Measurements from ENCODE around the gene TEAD4.
"Not testable (repeated sequence)": the region's sequence is repeated elsewhere in the genome, so short reads cannot be mapped to it uniquely, and the experiment has no call there.

The TEAD4 gene

DNA sequence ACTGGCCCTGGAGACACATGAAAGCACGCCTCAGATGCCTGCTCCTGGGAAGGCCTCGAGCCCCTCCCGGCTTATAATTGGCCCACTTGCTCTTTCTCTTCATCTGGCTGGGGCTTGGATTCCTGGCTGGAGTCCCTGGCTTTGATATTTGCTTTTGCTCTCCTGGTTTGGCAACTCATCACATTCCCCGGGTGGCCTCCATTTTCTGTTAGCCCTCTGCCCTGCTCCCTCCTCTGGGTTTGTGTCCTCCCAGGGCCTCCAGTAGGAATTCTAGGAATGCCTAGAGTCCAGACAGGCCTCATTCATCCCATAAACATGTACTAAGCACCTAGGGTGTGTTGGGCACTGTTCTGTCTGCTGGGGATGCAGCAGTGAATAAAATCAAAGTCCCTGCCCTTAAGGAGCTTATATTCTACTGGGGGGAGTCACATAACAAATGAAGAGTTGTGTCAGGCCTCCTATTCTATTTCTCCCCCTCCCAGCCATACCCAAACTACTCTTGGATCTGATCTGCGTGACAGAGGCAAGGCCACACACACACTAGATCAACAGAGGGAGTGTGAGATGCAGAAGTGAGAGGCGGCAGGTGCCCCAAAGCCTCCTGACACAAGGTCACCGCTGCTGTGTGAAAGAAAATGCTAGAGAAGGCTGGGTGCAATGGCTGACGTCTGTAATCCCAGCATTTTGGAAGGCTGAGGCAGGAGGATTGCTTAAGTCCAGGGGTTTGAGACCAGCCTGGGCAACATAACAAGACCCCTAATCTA is 96.7 kb downstream of the TEAD4 start:
- H3K4me1 ChIP-seq (ENCODE audit: insufficient read depth, low read length), result no peaks in the 10 kb centered on the region
- no peaks in the 10 kb centered on the region for H3K27me3 ChIP-seq (ENCODE audit: insufficient read depth, low read length)
- H3K27ac ChIP-seq (ENCODE audit: low read length), result no peak overlapping the region
- H3K36me3 ChIP-seq (ENCODE audit: insufficient read depth, low read depth, low read length), result no peaks in the 10 kb centered on the region
- H3K4me3 ChIP-seq (ENCODE audit: low read length), result no peak overlapping the region
- no peak overlapping the region for H3K9ac ChIP-seq (ENCODE audit: low read depth, low read length)
- no peaks in the 10 kb centered on the region for H3K9me3 ChIP-seq (ENCODE audit: insufficient read depth, low read depth, low read length)

DNA sequence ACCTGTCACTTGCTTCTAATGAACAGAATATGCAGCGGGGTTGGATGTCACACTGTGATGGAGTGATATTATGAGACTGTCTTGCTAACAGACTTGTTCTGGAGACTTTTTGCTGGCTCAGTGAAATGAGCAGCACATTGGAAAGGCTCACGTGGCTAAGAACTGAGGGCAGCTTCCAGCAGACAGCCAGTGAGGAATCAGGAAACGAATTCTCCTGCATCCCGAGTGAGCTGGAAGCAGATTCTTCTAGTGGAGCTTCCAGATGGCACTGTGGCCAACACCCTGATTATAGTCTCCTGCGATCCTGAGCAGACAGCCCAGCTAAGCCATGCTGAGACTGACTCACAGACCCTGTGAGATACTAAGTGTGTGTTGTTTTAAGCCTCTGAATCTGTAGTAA is 101.9 kb downstream of the TEAD4 start:
- no peak overlapping the region for H3K27ac ChIP-seq (ENCODE audit: low read length)
- H3K4me3 ChIP-seq (ENCODE audit: low read length), result no peak overlapping the region
- H3K27me3 ChIP-seq (ENCODE audit: insufficient read depth, low read length), result no peaks in the 10 kb centered on the region
- H3K9ac ChIP-seq (ENCODE audit: low read depth, low read length), result no peak overlapping the region
- H3K4me1 ChIP-seq (ENCODE audit: insufficient read depth, low read length), result peaks cover 5% of the 10 kb centered on the region; the same call in 1 of the 2 replicates
- H3K36me3 ChIP-seq (ENCODE audit: insufficient read depth, low read depth, low read length), result no peaks in the 10 kb centered on the region
- H3K9me3 ChIP-seq (ENCODE audit: insufficient read depth, low read depth, low read length), result peaks cover 8% of the 10 kb centered on the region; the same call in 1 of the 2 replicates

DNA sequence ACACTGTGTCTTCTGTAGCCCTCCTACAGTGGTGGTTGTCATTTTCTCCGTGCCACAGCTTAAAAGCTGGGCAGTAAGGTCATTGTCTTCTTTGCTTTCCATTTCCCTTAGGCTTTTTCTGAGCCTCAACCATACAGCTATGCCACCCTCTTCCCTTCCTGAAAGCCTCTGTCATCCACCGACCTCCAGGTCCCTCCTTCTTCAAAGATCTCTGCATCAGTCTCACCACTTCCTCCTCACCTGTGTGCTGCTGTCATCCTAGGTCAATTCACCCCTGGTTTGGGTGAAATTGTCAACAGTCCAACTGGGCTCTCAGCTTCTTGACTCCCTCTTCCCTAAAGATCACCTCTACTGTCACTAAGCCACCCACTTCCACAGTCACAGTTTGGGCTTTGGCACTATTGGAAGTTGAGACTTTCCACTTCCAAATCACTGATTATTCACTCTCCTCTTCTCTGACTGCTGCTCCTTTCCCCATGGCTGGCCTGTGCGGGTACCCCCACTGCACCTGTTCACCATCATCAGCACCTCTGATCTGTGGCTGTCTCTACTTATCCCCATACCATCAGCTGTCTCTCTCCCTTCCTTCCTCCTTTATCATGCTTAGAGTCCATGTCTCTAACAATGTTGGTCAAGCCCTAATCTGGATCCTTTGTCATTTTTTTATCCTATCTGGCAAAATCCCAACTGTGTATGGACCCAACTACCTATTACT is 102.5 kb downstream of the TEAD4 start:
- H3K27ac ChIP-seq (ENCODE audit: low read length), result no peak overlapping the region
- no peak overlapping the region for H3K4me3 ChIP-seq (ENCODE audit: low read length)
- H3K4me1 ChIP-seq (ENCODE audit: insufficient read depth, low read length), result peaks cover 5% of the 10 kb centered on the region; the same call in 1 of the 2 replicates
- H3K9ac ChIP-seq (ENCODE audit: low read depth, low read length), result no peak overlapping the region
- H3K9me3 ChIP-seq (ENCODE audit: insufficient read depth, low read depth, low read length), result peaks cover 8% of the 10 kb centered on the region; the same call in 1 of the 2 replicates
- H3K27me3 ChIP-seq (ENCODE audit: insufficient read depth, low read length), result no peaks in the 10 kb centered on the region
- H3K36me3 ChIP-seq (ENCODE audit: insufficient read depth, low read depth, low read length), result no peaks in the 10 kb centered on the region

DNA sequence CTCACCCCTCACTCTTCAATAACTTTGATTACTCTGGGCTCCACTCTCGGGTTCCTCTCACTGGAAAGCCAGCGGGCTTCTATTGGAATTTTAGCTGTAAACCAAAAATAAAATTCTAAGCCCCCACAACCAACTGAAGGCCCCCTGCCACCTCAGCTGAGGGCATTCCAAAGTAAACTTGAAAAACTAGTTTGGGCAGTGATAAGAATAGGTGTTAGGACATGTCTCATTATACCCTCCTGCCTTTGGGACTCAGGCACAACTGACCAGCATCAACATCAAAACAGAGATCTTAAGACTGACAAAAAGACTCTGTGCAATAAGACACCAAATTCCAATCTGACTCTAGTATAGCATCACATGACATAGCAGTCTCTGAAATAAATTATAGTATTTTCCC is 106.1 kb downstream of the TEAD4 start:
- H3K9me3 ChIP-seq (ENCODE audit: insufficient read depth, low read depth, low read length), result peaks cover 8% of the 10 kb centered on the region; the same call in 1 of the 2 replicates
- H3K9ac ChIP-seq (ENCODE audit: low read depth, low read length), result no peak overlapping the region
- no peaks in the 10 kb centered on the region for H3K36me3 ChIP-seq (ENCODE audit: insufficient read depth, low read depth, low read length)
- peaks cover 5% of the 10 kb centered on the region; the same call in 1 of the 2 replicates for H3K4me1 ChIP-seq (ENCODE audit: insufficient read depth, low read length)
- no peaks in the 10 kb centered on the region for H3K27me3 ChIP-seq (ENCODE audit: insufficient read depth, low read length)
- H3K4me3 ChIP-seq (ENCODE audit: low read length), result 0 out of 2 replicates have a peak overlapping the region, but pooled peaks have one; percentile 1
- H3K27ac ChIP-seq (ENCODE audit: low read length), result no peak overlapping the region

DNA sequence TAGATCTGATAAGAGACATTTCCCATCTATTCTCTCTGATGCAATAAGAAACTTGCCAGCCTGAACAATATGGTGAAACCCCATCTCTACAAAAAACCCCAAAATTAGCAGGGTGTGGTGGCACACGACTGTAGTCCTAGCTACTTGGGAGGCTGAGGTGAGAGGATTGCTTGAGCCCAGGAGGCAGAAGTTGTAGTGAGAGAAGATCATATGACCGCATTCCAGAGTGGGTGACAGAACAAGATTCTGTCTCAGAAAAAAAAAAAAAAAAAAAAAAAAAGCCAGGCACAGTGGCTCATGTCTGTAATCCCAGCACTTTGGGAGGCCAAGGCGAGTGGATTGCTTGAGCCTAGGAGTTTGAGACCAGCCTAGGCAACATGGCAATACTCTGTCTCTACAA is 106.6 kb downstream of the TEAD4 start:
- not testable (repeated sequence) for H3K36me3 ChIP-seq (ENCODE audit: insufficient read depth, low read depth, low read length); H3K27ac ChIP-seq (ENCODE audit: low read length); H3K9me3 ChIP-seq (ENCODE audit: insufficient read depth, low read depth, low read length); H3K4me1 ChIP-seq (ENCODE audit: insufficient read depth, low read length); H3K27me3 ChIP-seq (ENCODE audit: insufficient read depth, low read length); H3K9ac ChIP-seq (ENCODE audit: low read depth, low read length)
- H3K4me3 ChIP-seq (ENCODE audit: low read length), result 0 out of 2 replicates have a peak overlapping the region, but pooled peaks have one; percentile 1

DNA sequence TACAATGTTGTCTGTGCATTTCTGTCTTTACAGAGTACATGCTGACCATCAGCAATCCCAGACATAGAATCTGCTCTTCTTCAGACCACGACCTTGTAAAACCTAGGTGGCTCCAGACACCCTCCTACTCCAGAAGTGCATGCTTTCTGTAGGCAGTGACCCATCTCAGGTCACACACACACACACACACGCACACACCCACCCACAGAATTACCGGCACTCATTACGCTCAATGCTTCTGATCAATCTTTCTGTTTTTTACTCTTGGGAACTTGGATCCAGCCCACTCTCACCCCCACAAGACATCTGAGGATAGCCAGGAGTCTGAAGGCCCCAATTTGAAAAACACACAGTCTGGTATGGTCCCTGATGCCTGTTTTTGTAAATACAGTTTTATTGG is 110.5 kb downstream of the TEAD4 start:
- H3K36me3 ChIP-seq (ENCODE audit: insufficient read depth, low read depth, low read length), result no peaks in the 10 kb centered on the region
- peaks cover 5% of the 10 kb centered on the region; the same call in 1 of the 2 replicates for H3K4me1 ChIP-seq (ENCODE audit: insufficient read depth, low read length)
- H3K27ac ChIP-seq (ENCODE audit: low read length), result no peak overlapping the region
- H3K4me3 ChIP-seq (ENCODE audit: low read length), result no peak overlapping the region
- no peak overlapping the region for H3K9ac ChIP-seq (ENCODE audit: low read depth, low read length)
- no peaks in the 10 kb centered on the region for H3K9me3 ChIP-seq (ENCODE audit: insufficient read depth, low read depth, low read length)
- H3K27me3 ChIP-seq (ENCODE audit: insufficient read depth, low read length), result no peaks in the 10 kb centered on the region

DNA sequence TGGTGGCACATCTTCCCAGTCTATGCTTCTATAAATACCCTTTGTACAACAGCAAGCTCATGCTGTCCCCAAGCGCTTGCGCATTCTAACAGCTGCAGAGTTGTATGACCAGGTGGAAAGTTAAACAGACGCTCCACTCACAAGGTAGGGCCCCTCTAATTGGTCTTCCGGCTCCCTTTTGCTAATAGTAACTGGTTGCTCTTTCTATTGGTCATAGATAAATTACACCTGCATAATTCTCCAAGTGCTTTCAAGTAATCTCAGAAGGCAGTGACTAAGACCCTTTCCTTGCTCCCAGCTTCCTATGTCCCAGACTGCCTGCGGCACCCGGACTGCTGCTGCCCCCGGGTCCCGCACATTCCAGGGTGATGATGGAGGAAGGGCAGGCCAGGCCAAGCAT is 111.9 kb downstream of the TEAD4 start:
- Histone ChIP-seq H3K4me1 (ENCODE audit: insufficient read depth, low read length) (no peaks in the 10 kb centered on the region), H3K36me3 (ENCODE audit: insufficient read depth, low read depth, low read length) (no peaks in the 10 kb centered on the region), H3K27ac (ENCODE audit: low read length) (no peak overlapping the region), H3K9me3 (ENCODE audit: insufficient read depth, low read depth, low read length) (no peaks in the 10 kb centered on the region), H3K9ac (ENCODE audit: low read depth, low read length) (no peak overlapping the region), H3K27me3 (ENCODE audit: insufficient read depth, low read length) (peaks cover 10% of the 10 kb centered on the region), H3K4me3 (ENCODE audit: low read length) (no peak overlapping the region)

DNA sequence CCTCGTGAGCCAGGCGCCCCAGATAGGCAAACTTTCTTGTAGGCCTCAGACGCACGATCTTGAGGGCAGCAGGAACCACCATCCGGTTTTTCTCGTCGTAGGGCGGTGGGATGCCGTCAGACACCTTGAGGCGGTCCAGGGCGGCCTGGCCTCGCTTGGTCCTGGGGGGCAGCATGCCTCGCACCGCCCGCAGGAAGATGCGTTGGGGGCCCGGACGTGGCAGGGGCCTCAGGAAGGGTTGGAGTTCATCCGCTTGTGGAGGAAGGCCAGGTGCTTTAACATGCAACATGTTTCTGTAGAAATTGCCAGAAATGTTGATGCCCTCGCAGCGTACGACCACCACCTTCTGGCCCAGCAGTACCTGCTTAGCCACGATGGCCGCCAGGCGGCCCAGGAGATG is 112.5 kb downstream of the TEAD4 start:
- Histone ChIP-seq H3K27me3 (ENCODE audit: insufficient read depth, low read length) (peaks cover 16% of the 10 kb centered on the region), H3K36me3 (ENCODE audit: insufficient read depth, low read depth, low read length) (no peaks in the 10 kb centered on the region), H3K4me1 (ENCODE audit: insufficient read depth, low read length) (no peaks in the 10 kb centered on the region), H3K27ac (ENCODE audit: low read length) (no peak overlapping the region), H3K4me3 (ENCODE audit: low read length) (no peak overlapping the region), H3K9ac (ENCODE audit: low read depth, low read length) (no peak overlapping the region), H3K9me3 (ENCODE audit: insufficient read depth, low read depth, low read length) (no peaks in the 10 kb centered on the region)

DNA sequence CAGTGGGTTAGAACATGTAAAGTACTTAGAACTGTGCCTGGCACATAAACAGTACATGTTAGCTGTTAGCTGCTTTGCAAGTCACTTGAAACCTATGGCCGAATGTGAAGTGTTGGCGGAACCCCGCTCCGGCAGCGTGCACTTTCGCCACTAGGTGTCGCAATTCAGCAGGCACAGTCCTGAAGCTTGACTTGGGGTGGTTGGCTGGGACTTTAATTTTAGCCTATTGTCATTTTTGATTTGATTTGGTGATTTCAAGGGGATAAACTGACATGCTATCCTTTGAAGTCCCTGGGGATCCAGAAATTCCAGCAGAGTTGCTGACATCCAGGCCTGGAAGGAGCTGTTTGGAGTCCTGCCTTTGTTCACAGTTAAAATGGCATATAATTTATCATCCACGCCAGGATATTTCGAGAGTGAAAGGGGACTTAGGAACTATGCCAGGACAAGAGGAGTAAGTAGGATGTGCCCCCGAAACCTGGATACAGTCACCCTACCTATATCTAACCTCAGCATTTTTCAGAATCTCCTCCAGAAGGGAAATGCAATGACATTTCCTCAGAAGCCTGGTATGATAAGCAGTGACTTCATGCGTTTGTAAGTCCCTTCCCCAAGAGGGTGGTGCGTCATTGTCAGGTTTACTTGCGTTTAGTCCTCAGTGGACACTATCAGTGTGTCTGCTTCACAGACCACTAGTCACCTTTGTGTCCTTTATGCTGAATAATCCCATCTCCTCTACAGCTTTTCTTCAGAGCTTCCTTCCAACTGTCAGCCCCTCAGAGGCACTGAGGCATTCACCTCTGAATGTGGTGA is 114.4 kb downstream of the TEAD4 start:
- Histone ChIP-seq H3K9ac (ENCODE audit: low read depth, low read length) (no peak overlapping the region), H3K36me3 (ENCODE audit: insufficient read depth, low read depth, low read length) (no peaks in the 10 kb centered on the region), H3K4me1 (ENCODE audit: insufficient read depth, low read length) (peaks cover 7% of the 10 kb centered on the region; the same call in 1 of the 2 replicates), H3K27me3 (ENCODE audit: insufficient read depth, low read length) (peaks cover 29% of the 10 kb centered on the region), H3K9me3 (ENCODE audit: insufficient read depth, low read depth, low read length) (no peaks in the 10 kb centered on the region), H3K27ac (ENCODE audit: low read length) (no peak overlapping the region), H3K4me3 (ENCODE audit: low read length) (no peak overlapping the region)

DNA sequence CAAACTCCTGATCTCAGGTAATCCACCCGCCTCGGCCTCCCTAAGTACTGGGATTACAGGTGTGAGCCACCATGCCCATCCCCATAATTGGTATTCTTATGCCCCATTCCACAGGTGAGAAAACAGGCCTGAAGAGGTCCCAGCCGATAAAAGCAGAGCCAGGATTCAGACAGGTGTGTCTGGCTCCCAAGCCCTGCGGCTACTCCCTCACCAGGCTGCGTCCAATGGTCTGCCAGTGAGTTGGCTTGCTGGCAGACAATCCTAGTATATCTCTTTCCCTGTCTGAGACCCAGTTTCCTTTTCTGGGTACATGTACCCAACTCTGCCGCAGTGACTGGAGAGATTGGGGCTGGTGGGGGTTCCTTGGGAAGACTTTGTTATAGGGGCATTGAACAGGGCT is 116.1 kb downstream of the TEAD4 start:
- Histone ChIP-seq H3K36me3 (ENCODE audit: insufficient read depth, low read depth, low read length) (no peaks in the 10 kb centered on the region), H3K4me3 (ENCODE audit: low read length) (no peak overlapping the region), H3K27ac (ENCODE audit: low read length) (no peak overlapping the region), H3K9ac (ENCODE audit: low read depth, low read length) (no peak overlapping the region), H3K27me3 (ENCODE audit: insufficient read depth, low read length) (peaks cover 30% of the 10 kb centered on the region), H3K4me1 (ENCODE audit: insufficient read depth, low read length) (peaks cover 7% of the 10 kb centered on the region; the same call in 1 of the 2 replicates), H3K9me3 (ENCODE audit: insufficient read depth, low read depth, low read length) (no peaks in the 10 kb centered on the region)

DNA sequence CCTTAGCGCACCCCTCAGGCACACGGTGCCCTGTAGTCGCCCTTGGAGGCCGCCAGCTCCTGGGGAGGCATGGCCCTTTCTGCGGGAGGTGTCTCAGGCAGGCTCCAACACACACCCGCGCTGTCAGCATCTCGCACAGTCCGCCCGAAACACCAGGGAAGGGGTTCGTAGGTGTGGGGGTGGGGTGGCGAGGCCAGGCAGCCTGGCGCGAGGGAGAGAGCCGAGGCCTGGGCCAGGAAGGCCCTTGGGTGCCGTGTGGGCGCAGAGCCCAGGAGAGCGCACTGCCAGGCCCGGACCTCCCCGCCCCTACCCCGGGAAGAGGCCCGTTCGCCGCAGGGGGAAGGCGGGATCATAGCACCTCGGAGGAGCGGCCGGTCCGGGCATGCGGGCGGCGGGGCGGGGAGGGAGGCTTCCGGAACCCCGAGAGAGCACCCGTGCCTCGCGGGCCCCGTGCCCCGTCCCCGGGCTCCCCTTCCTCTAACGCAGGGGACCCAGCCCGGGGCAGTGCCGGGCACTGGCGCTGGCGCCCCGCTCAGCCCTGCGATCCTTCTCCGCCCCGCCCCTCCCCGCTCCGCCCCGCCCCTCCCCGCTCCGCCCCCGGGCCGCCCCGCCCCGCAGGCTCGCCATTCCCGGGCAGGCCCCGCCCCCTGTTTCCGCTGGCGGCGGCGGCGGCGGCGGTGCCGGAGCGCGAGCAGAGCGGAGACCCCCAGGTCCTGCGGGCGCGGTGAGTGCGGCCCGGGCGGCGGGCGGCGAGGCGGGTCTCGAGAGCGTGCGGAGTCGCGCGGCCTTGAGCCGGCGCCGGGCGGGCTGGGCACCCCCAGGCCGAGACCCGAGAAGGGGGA is 117.8 kb downstream of the TEAD4 start, which contains the start of gene TSPAN9:
TSS of gene TSPAN9 (plus strand) at position 650 of the 842 bp plus-strand sequence. CDS start 123,815 bp downstream, outside the sequence.
- H3K9me3 ChIP-seq (ENCODE audit: insufficient read depth, low read depth, low read length), result no peaks in the 10 kb centered on the region
- no peak within 1 kb of the TSS for H3K27ac ChIP-seq (ENCODE audit: low read length)
- H3K9ac ChIP-seq (ENCODE audit: low read depth, low read length), result peak within 1 kb of the TSS; percentile 53; the same call in 1 of the 2 replicates
- H3K4me3 ChIP-seq (ENCODE audit: low read length), result peak within 1 kb of the TSS; percentile 72
- H3K36me3 ChIP-seq (ENCODE audit: insufficient read depth, low read depth, low read length), result no peaks in the 10 kb centered on the region
- H3K4me1 ChIP-seq (ENCODE audit: insufficient read depth, low read length), result peaks cover 7% of the 10 kb centered on the region; the same call in 1 of the 2 replicates
- peaks cover 30% of the 10 kb centered on the region for H3K27me3 ChIP-seq (ENCODE audit: insufficient read depth, low read length)
